Measurements from ENCODE around the gene OXNAD1. TPM values are rescaled to one million over a fixed set of nuclear protein-coding genes. Genes with fewer than 3 reads are reported as not detected.

OXNAD1 gene
- total RNA-seq, 2 donors from 2014 or later: 16.1 to 22.4 TPM

DNA sequence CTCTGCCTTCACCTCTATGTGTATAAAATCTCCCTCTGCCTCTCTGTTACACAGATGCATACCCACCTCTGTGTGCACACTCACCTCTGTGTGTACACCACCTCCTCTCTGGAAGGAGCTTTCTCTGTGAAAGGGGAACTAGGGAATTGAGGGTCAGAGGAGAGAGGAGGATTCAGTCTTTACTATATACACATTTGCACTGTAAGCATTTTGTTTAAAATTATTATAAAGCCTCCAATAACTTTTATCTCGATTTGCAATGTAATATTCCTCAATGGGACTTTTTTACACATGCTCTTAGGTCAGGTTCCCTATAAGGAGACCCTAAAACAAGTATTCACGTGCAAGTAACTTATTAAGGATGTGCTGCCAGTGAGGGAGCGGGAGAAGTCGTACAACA, 82.5 kb downstream of the OXNAD1 start:
- H3K9ac ChIP-seq (ENCODE audit: extremely low read depth, low read length, poor library complexity, severe bottlenecking): no peak overlapping the region
- H3K9me3 ChIP-seq (ENCODE audit: control insufficient read depth, low read length): no peaks in the 10 kb centered on the region
- Mint-ChIP-seq H3K4me3 (no peak overlapping the region), H3K4me1 (peaks cover 4% of the 10 kb centered on the region), H3K9me3 (no peaks in the 10 kb centered on the region), H3K27ac (no peak overlapping the region), H3K27me3 (ENCODE audit: insufficient read depth) (no peaks in the 10 kb centered on the region), H3K36me3 (ENCODE audit: low read depth) (peaks cover 11% of the 10 kb centered on the region)
- H3K4me1 ChIP-seq (ENCODE audit: control insufficient read depth, insufficient read depth, low read length): no peaks in the 10 kb centered on the region
- 92 to 94% methylated on average over 3 to 4 of the region's 4 CpGs for WGBS, 2 experiments (ENCODE audit: insufficient coverage in 1 of 2, insufficient read length in 1 of 2)
- H3K27me3 ChIP-seq (ENCODE audit: control insufficient read depth, insufficient read depth, low read length, poor library complexity, severe bottlenecking): no peaks in the 10 kb centered on the region
- H3K27ac ChIP-seq (ENCODE audit: low read depth, low read length): no peak overlapping the region
- DNase-seq: no peak
- no peaks in the 10 kb centered on the region for H3K36me3 ChIP-seq (ENCODE audit: control insufficient read depth, insufficient read depth, low read length)
- H3K4me3 ChIP-seq (ENCODE audit: low read length): no peak overlapping the region
- no peak for TF ChIP-seq CTCF (conservative IDR thresholded peaks at IDR 0.05)

DNA sequence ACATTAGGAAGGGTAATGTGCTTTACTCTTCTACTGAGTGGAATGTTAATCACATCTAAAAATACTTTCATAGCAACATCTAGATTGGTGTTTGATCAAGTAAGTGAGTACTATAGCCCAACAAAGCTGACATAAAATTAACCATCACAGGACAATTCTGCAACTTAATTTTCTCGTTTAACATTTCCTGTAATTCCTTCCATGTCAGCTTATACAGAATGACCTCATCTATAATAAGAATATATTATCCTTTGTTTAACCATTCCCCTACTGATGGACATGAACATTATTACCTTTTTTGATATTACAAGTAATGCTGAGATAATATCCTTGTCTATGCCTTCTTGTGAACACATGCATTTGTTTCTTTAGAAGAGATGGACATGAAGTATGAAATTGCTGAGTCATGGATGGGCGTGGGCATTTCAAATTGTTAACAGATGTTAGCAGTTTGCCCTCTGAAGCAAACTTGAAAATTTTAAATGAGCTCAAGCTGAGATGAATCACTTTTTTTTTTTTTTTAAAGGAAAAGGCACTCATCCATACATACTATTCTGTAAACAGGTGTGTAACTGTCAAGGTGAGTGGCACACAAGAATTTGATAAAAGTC, 85.1 kb downstream of the OXNAD1 start:
- Mint-ChIP-seq H3K4me3 (no peak overlapping the region), H3K4me1 (peaks cover 10% of the 10 kb centered on the region), H3K36me3 (ENCODE audit: low read depth) (peaks cover 11% of the 10 kb centered on the region), H3K27me3 (ENCODE audit: insufficient read depth) (peaks cover 2% of the 10 kb centered on the region), H3K9me3 (no peaks in the 10 kb centered on the region), H3K27ac (peak overlapping the region; percentile 24)
- 85 to 100% methylated on average over 1 to 2 of the region's 2 CpGs for WGBS, 2 experiments (ENCODE audit: insufficient coverage in 1 of 2, insufficient read length in 1 of 2)
- no peak overlapping the region for H3K9ac ChIP-seq (ENCODE audit: extremely low read depth, low read length, poor library complexity, severe bottlenecking)
- H3K27me3 ChIP-seq (ENCODE audit: control insufficient read depth, insufficient read depth, low read length, poor library complexity, severe bottlenecking): no peaks in the 10 kb centered on the region
- DNase-seq: no peak
- no peak for TF ChIP-seq CTCF (conservative IDR thresholded peaks at IDR 0.05)
- H3K9me3 ChIP-seq (ENCODE audit: control insufficient read depth, low read length): no peaks in the 10 kb centered on the region
- no peak overlapping the region for H3K4me3 ChIP-seq (ENCODE audit: low read length)
- no peaks in the 10 kb centered on the region for H3K36me3 ChIP-seq (ENCODE audit: control insufficient read depth, insufficient read depth, low read length)
- H3K27ac ChIP-seq (ENCODE audit: low read depth, low read length): no peak overlapping the region
- H3K4me1 ChIP-seq (ENCODE audit: control insufficient read depth, insufficient read depth, low read length): no peaks in the 10 kb centered on the region

DNA sequence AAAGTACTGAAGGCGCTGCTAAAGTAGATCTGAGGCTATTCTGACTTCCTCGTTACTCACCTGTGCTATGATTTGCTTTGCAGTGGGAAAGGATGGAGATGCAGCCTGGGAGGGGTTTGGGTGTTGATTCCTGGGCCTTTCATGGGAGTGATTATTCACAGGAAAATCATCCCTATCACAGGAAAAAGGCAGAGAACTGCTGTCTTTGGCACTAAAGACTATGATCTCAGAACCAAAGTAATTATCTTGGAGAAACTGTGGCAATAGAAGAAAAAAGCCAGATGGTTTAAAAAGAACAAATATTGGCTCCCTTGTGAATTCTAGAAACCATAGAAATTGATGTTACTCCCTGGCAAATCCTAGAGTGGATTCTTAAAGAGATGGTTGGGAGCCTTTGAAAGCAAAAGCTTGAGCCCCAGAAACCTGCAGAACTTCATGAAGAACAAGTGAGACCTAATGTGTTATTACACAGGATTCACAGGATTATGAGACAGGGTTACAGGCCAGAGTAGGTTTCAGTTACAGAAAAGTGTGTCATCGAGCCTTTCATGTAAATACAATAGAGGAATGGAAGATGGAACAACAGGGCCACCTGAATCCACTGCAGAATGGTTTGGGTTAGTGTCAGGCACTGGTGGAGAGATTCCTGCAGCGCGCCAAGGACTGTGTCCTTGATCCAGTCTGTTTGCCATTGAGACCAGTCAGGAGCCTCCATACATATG, 85.7 kb downstream of the OXNAD1 start:
- no peak for TF ChIP-seq CTCF (conservative IDR thresholded peaks at IDR 0.05)
- no peak overlapping the region for H3K27ac Mint-ChIP-seq
- H3K4me1 Mint-ChIP-seq: peaks cover 10% of the 10 kb centered on the region
- H3K27ac ChIP-seq (ENCODE audit: low read depth, low read length): no peak overlapping the region
- H3K9ac ChIP-seq (ENCODE audit: extremely low read depth, low read length, poor library complexity, severe bottlenecking): no peak overlapping the region
- no peaks in the 10 kb centered on the region for H3K9me3 ChIP-seq (ENCODE audit: control insufficient read depth, low read length)
- WGBS, 2 experiments (ENCODE audit: insufficient coverage in 1 of 2, insufficient read length in 1 of 2): 91 to 100% methylated on average over 3 to 5 of the region's 5 CpGs
- H3K4me1 ChIP-seq (ENCODE audit: control insufficient read depth, insufficient read depth, low read length): no peaks in the 10 kb centered on the region
- no peaks in the 10 kb centered on the region for H3K27me3 ChIP-seq (ENCODE audit: control insufficient read depth, insufficient read depth, low read length, poor library complexity, severe bottlenecking)
- H3K36me3 Mint-ChIP-seq (ENCODE audit: low read depth): peaks cover 11% of the 10 kb centered on the region
- no peak overlapping the region for H3K4me3 Mint-ChIP-seq
- no peak for DNase-seq
- peaks cover 2% of the 10 kb centered on the region for H3K27me3 Mint-ChIP-seq (ENCODE audit: insufficient read depth)
- H3K4me3 ChIP-seq (ENCODE audit: low read length): no peak overlapping the region
- H3K9me3 Mint-ChIP-seq: no peaks in the 10 kb centered on the region
- H3K36me3 ChIP-seq (ENCODE audit: control insufficient read depth, insufficient read depth, low read length): no peaks in the 10 kb centered on the region
